BJ (cell line): ENCODE results near the gene MMP23B. TPM values are rescaled to one million over a fixed set of nuclear protein-coding genes. Genes with fewer than 3 reads are reported as not detected.

Experiments used
- CTCF ChIA-PET: fragments of 350-600 bp; formaldehyde crosslinking; extraction: SDS; loops from one replicate; lab custom pipeline; 2021; ENCODE audit warnings: antibody characterized with exemption, inconsistent platforms; lab: Yijun Ruan, JAX
- POLR2A ChIA-PET: fragments of 300-600 bp; sonication (Branson Sonifier 250); formaldehyde crosslinking; extraction: SDS; loops from one replicate; lab custom pipeline; 2021; ENCODE audit warnings: antibody characterized with exemption; lab: Charles Lee
- DNase-seq: peaks from one replicate; pipeline ENCODE4 v3.0.0-alpha.2; 2011; ENCODE audit warnings: low read depth
- H3K27me3 ChIP-seq: 2 replicates; pipeline ENCODE4 v1.6.0; 2011; ENCODE audit warnings: low read length; ENCODE audit not compliant: control insufficient read depth, insufficient read depth
- H3K36me3 ChIP-seq: 2 replicates; pipeline ENCODE4 v1.5.1; 2011; ENCODE audit warnings: low read length; ENCODE audit not compliant: control insufficient read depth, insufficient read depth
- H3K4me3 ChIP-seq: 2 replicates; pipeline ENCODE4 v1.5.1; 2011; ENCODE audit warnings: low read depth, mild to moderate bottlenecking, control low read depth, low read length
- CTCF ChIP-seq: IDR thresholded peaks from 2 replicates; pipeline ENCODE4 v1.5.1; 2011; ENCODE audit warnings: low read depth, mild to moderate bottlenecking, control low read depth, inconsistent platforms, low read length, moderate library complexity; ENCODE audit not compliant: insufficient read depth
- polyA plus RNA-seq: library from polyadenylated mRNA; depleted of rRNA; stranded (reverse); fragments of >200 nt; gene quantifications from 2 replicates; pipeline ENCODE4 v1.2.3, GENCODE V29; 2011

MMP23B gene
- polyA plus RNA-seq, 1 experiment = 5.7 TPM

GRCh38 chr1:1609822-1610485 is 22.0 kb upstream of the MMP23B start:
- H3K4me3 ChIP-seq = no peak overlapping the region
- ChIA-PET POLR2A (no interaction called here), CTCF (no interaction called here)
- DNase-seq = no peak
- no peaks in the 10 kb centered on the region for H3K27me3 ChIP-seq
- no peak for TF ChIP-seq CTCF
- no peaks in the 10 kb centered on the region; the same call in 1 of the 2 replicates for H3K36me3 ChIP-seq

- CTCF ChIA-PET = no interaction called here
- H3K4me3 ChIP-seq = no peak overlapping the region
- DNase-seq = no peak
- no peak for TF ChIP-seq CTCF
- POLR2A ChIA-PET = no interaction called here
- no peaks in the 10 kb centered on the region for H3K27me3 ChIP-seq
- no peaks in the 10 kb centered on the region; the same call in 1 of the 2 replicates for H3K36me3 ChIP-seq
These were observed 21.2 kb upstream of the MMP23B start for GRCh38 chr1:1610796-1611195.

- POLR2A ChIA-PET = interaction anchor here (0.7 kb wide), 1 partner anchor 10 kb away, joined by 8 read pairs; no protein-coding TSS in a partner anchor
These were observed 19.9 kb upstream of the MMP23B start for GRCh38 chr1:1612104-1612400.

GRCh38 chr1:1613509-1614082 is 18.4 kb upstream of the MMP23B start:
- Histone ChIP-seq H3K27me3 (no peaks in the 10 kb centered on the region), H3K36me3 (peaks cover 10% of the 10 kb centered on the region), H3K4me3 (peak overlapping the region; percentile 100)
- CTCF ChIA-PET = interaction anchor here (0.6 to 3.4 kb wide), 2 partner anchors 11 to 431 kb away, joined by 3 to 13 read pairs; no protein-coding TSS in a partner anchor
- TF ChIP-seq CTCF = no peak
- DNase-seq = no peak
- POLR2A ChIA-PET = no interaction called here

More at GRCh38 chr1:1612104-1612400, 19.9 kb upstream of the MMP23B start:
- CTCF ChIA-PET = no interaction called here
- TF ChIP-seq CTCF = no peak
- DNase-seq = no peak
- Histone ChIP-seq H3K4me3 (no peak overlapping the region), H3K27me3 (no peaks in the 10 kb centered on the region), H3K36me3 (no peaks in the 10 kb centered on the region; the same call in 1 of the 2 replicates)

GRCh38 chr1:1614204-1614953 is 17.6 kb upstream of the MMP23B start:
- Histone ChIP-seq H3K27me3 (no peaks in the 10 kb centered on the region), H3K4me3 (peak overlapping the region; percentile 100), H3K36me3 (peaks cover 11% of the 10 kb centered on the region)
- POLR2A ChIA-PET = no interaction called here
- DNase-seq = no peak
- CTCF ChIA-PET = interaction anchor here (3.4 kb wide), 1 partner anchor 11 kb away, joined by 13 read pairs; no protein-coding TSS in a partner anchor
- no peak for TF ChIP-seq CTCF
